HEK293 (cell line): Measurements from ENCODE around the gene TBC1D24.
A peak's percentile ranks its signal among the peaks of the same experiment; 100 is the strongest.
"Not testable (repeated sequence)": the region's sequence is repeated elsewhere in the genome, so short reads cannot be mapped to it uniquely, and the experiment has no call there.

ENCODE experiments used
- CTCF ChIA-PET: fragments of 350-600 bp; formaldehyde crosslinking; extraction: SDS; loops from one replicate; lab custom pipeline; 2021; ENCODE audit warnings: antibody characterized with exemption; lab: Yijun Ruan, JAX
- POLR2A ChIA-PET: fragments of 300-600 bp; formaldehyde crosslinking; extraction: SDS; loops from one replicate; lab custom pipeline; 2020; ENCODE audit warnings: antibody characterized with exemption, inconsistent platforms; lab: Yijun Ruan, JAX
- H3K27ac ChIP-seq: fragments of 200-500 bp; sonication (Bioruptor generic); 2 replicates; pipeline ENCODE4 v1.5.1; 2014; ENCODE audit warnings: low read depth, low read length, control low read depth, inconsistent platforms; ENCODE audit errors: extremely low read depth
- H3K36me3 ChIP-seq, 2 experiments: fragments of 200-500 bp in 1 of 2; sonication (Bioruptor generic) in 1 of 2; 1 replicate in 1 of 2; 2 replicates in 1 of 2; pipeline ENCODE4 v1.5.1; 2014 to 2017; ENCODE audit warnings: inconsistent platforms in 2 of 2, low read length in 2 of 2; ENCODE audit not compliant: control insufficient read depth in 2 of 2, insufficient read depth in 1 of 2
- H3K4me1 ChIP-seq: fragments of 200-500 bp; sonication (Bioruptor generic); 2 replicates; pipeline ENCODE4 v1.5.1; 2014; ENCODE audit warnings: mild to moderate bottlenecking, low read length, inconsistent platforms; ENCODE audit not compliant: control insufficient read depth, insufficient read depth
- H3K4me3 ChIP-seq: 2 replicates; pipeline ENCODE4 v1.5.1; 2011; ENCODE audit warnings: low read depth, mild to moderate bottlenecking, control low read depth, low read length, moderate library complexity
- H3K9me3 ChIP-seq: fragments of 200-500 bp; sonication (Bioruptor generic); 2 replicates; pipeline ENCODE4 v1.5.1; 2014; ENCODE audit warnings: low read depth, low read length, inconsistent platforms; ENCODE audit not compliant: control insufficient read depth, insufficient read depth
- CTCF ChIP-seq: fragments of 450-650 bp; formaldehyde crosslinking; IDR thresholded peaks from 2 replicates; pipeline ENCODE4 v1.5.1; 2016; ENCODE audit warnings: missing biosample characterization, missing genetic modification characterization
- HOXC10 ChIP-seq: sonication (generic); formaldehyde crosslinking; IDR thresholded peaks from 2 replicates; pipeline ENCODE4 v1.8.1; 2023; ENCODE audit warnings: mild to moderate bottlenecking, missing genetic modification reagents
- HOXD13 ChIP-seq: sonication (generic); formaldehyde crosslinking; IDR thresholded peaks from 2 replicates; pipeline ENCODE4 v1.8.0; 2022; ENCODE audit warnings: missing genetic modification reagents, borderline replicate concordance
- KLF7 ChIP-seq: fragments of 450-650 bp; formaldehyde crosslinking; IDR thresholded peaks from 2 replicates; pipeline ENCODE4 v1.5.1; 2016; ENCODE audit warnings: missing biosample characterization, missing genetic modification characterization, borderline replicate concordance
- MYNN ChIP-seq: fragments of 450-650 bp; formaldehyde crosslinking; IDR thresholded peaks from 2 replicates; pipeline ENCODE4 v1.5.1; 2016; ENCODE audit warnings: missing biosample characterization, missing genetic modification characterization, borderline replicate concordance
- SP7 ChIP-seq: fragments of 450-650 bp; formaldehyde crosslinking; IDR thresholded peaks from 2 replicates; pipeline ENCODE4 v1.5.1; 2016; ENCODE audit warnings: missing biosample characterization, missing genetic modification characterization
- TCF7L2 ChIP-seq: IDR thresholded peaks from 2 replicates; pipeline ENCODE4 v1.6.1; 2011; ENCODE audit warnings: low read depth, mild to moderate bottlenecking, inconsistent platforms, low read length, moderate library complexity, borderline replicate concordance
- YY1 ChIP-seq: fragments of 450-650 bp; formaldehyde crosslinking; IDR thresholded peaks from 2 replicates; pipeline ENCODE4 v1.5.1; 2018; ENCODE audit warnings: missing biosample characterization, missing genetic modification characterization
- ZBTB17 ChIP-seq: fragments of 450-650 bp; formaldehyde crosslinking; IDR thresholded peaks from 2 replicates; pipeline ENCODE4 v1.5.1; 2016; ENCODE audit warnings: missing biosample characterization, missing genetic modification characterization
- ZNF112 ChIP-seq: fragments of 450-650 bp; formaldehyde crosslinking; IDR thresholded peaks from 2 replicates; pipeline ENCODE4 v1.5.0; 2017; ENCODE audit warnings: missing biosample characterization, missing genetic modification characterization
- ZNF121 ChIP-seq: fragments of 450-650 bp; formaldehyde crosslinking; IDR thresholded peaks from 2 replicates; pipeline ENCODE4 v1.5.1; 2016; ENCODE audit warnings: missing biosample characterization, missing genetic modification characterization
- ZNF138 ChIP-seq: fragments of 450-650 bp; formaldehyde crosslinking; IDR thresholded peaks from 2 replicates; pipeline ENCODE4 v1.5.1; 2016; ENCODE audit warnings: missing biosample characterization, missing genetic modification characterization, borderline replicate concordance
- ZNF2 ChIP-seq: fragments of 450-650 bp; formaldehyde crosslinking; IDR thresholded peaks from 2 replicates; pipeline ENCODE4 v1.5.1; 2016; ENCODE audit warnings: missing biosample characterization, missing genetic modification characterization
- ZNF362 ChIP-seq: fragments of 450-650 bp; formaldehyde crosslinking; IDR thresholded peaks from 2 replicates; pipeline ENCODE4 v1.5.1; 2016; ENCODE audit warnings: missing biosample characterization, missing genetic modification characterization
- ZNF514 ChIP-seq: fragments of 450-650 bp; formaldehyde crosslinking; IDR thresholded peaks from 2 replicates; pipeline ENCODE4 v1.5.1; 2016; ENCODE audit warnings: missing biosample characterization, missing genetic modification characterization
- ZNF561 ChIP-seq: fragments of 450-650 bp; IDR thresholded peaks from 2 replicates; pipeline ENCODE4 v1.5.1; 2018; ENCODE audit warnings: missing biosample characterization, missing genetic modification characterization, borderline replicate concordance
- ZSCAN23 ChIP-seq: fragments of 450-650 bp; formaldehyde crosslinking; IDR thresholded peaks from 2 replicates; pipeline ENCODE4 v1.5.1; 2016; ENCODE audit warnings: missing biosample characterization, missing genetic modification characterization

TBC1D24 gene

DNA sequence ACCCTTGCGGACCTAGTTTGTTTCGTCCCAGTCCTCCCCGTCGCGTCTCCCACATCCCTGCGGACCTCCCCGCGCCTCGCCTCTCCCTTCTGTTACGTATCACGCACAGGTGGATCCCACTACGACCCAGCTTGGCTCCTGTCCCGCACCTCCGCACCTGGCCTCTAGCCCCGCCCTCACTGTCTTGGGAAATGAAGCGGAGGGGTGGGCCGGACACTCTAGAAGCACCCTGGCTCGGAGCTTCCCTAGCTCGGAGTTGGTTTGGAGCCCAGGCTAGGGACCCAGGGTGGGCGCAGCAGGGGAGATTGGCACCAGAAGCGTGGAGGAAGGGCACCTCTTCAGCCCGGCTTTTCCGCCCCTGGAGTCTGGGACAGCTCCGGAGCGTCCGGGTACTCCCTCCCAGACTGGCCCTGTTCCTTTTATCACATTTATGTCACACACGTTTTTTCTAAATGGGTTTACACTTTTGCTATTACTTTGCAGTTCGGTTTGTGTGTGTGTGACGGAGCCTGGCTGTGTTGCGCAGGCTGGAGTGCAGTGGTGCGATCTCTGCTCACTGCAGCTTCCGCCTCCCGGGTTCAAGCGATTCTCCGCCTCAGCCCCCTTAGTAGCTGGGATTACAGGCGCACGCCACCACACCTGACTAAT is 57.7 kb downstream of the TBC1D24 start (continued):
- no peak for TF ChIP-seq ZNF112 (tag by site-specific recombination)
- TF ChIP-seq SP7 (tag by site-specific recombination), result peak; percentile 14; the same call in 1 of the 2 replicates
- no peak for TF ChIP-seq TCF7L2
- TF ChIP-seq ZSCAN23 (tag by site-specific recombination), result no peak
- no peak for TF ChIP-seq YY1 (tag by site-specific recombination)
- TF ChIP-seq KLF7 (tag by site-specific recombination), result no peak
- no peak for TF ChIP-seq ZNF514 (tag by site-specific recombination)
- no peak for TF ChIP-seq CTCF (tag by site-specific recombination)
- no peak for TF ChIP-seq ZNF138 (tag by site-specific recombination)
- TF ChIP-seq MYNN (tag by site-specific recombination), result no peak
- peak; percentile 85; the same call in 1 of the 2 replicates for TF ChIP-seq ZNF561
- no peak for TF ChIP-seq HOXD13

GRCh38 chr16:2533142-2533755 is 58.3 kb downstream of the TBC1D24 start:
- peak; percentile 97 for TF ChIP-seq ZNF362
- TF ChIP-seq ZNF2, result 0 out of 2 replicates have a peak, but pooled peaks have one; percentile 7
- TF ChIP-seq ZBTB17, result peak; percentile 22; the same call in 1 of the 2 replicates
- TF ChIP-seq, all 188 proteins: peak for 3; not testable (repeated sequence) for 185
- H3K36me3 ChIP-seq, result peaks cover 0 to 28% of the 10 kb centered on the region in 2 experiments; a peak in 1 of 3 replicates
- POLR2A ChIA-PET, result interaction anchor here (0.8 to 3.6 kb wide), 7 partner anchors 13 to 378 kb away, joined by 3 to 25 read pairs (median 4); partner anchors contain the start of genes AMDHD2, ATP6V0C, DNASE1L2 and ECI1
- CTCF ChIA-PET, result interaction anchor here (0.5 kb wide), 1 partner anchor 9 kb away, joined by 3 read pairs; no protein-coding TSS in a partner anchor
- not testable (repeated sequence) for H3K9me3 ChIP-seq, H3K4me1 ChIP-seq, H3K4me3 ChIP-seq
- peak overlapping the region; percentile 28; the same call in 1 of the 2 replicates for H3K27ac ChIP-seq

DNA sequence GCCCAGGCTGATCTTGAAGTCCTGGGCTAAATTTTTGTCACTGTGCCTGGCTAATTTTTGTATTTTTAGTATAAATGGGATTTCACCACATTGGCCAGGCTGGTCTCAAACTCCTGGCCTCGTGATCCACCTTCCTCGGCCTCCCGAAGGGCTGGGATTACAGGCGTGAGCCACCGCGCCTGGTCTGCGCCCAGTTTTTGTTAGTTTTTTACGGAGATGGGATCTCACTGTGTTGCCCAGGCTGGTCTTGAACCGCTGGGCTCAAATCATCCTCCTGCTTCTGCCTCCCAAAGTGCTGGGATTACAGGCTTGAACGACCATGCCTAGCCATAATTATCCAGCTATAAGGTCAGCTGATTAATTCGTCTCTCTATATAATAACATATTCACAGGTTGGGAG is 59.0 kb downstream of the TBC1D24 start:
- Histone ChIP-seq H3K4me1 (peaks cover 3% of the 10 kb centered on the region; the same call in 1 of the 2 replicates), H3K36me3 (peaks cover 0 to 21% of the 10 kb centered on the region in 2 experiments; a peak in 1 of 3 replicates), H3K9me3 (no peaks in the 10 kb centered on the region), H3K27ac (no peak overlapping the region), H3K4me3 (no peak overlapping the region)
- TF ChIP-seq ZNF121, result peak; percentile 84; the same call in 1 of the 2 replicates
- TF ChIP-seq HOXC10 (CRISPR knock-in tag), result no peak
- ChIA-PET POLR2A (no interaction called here), CTCF (no interaction called here)

DNA sequence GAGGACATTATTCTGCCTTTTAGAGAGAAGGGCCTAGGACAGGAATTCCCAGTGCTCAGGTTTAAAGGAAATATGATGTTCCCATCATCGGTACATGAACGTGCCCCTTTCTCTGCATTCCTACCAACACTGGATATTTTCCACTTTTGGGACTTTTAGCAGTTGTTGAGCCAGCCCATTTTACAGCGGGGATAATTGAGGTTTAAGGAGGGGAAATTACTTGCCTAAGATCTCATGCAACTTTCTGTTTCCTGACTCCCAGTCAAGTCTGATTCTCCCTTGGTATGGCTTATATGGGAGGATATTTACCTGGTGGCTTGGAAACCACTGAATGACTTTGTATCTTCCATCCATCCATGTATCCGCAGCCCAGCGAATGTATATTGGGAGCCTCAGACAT is 59.4 kb downstream of the TBC1D24 start:
- POLR2A ChIA-PET, H3K4me3 ChIP-seq, H3K9me3 ChIP-seq, H3K4me1 ChIP-seq, CTCF ChIA-PET, H3K27ac ChIP-seq: not testable (repeated sequence)
- H3K36me3 ChIP-seq, result peaks cover 0 to 17% of the 10 kb centered on the region in 2 experiments; a peak in 1 of 3 replicates
